Left ventricle myocardium inferior (tissue), 1 donor: Measurements from ENCODE around the gene TIMD4. TPM values are rescaled to one million over a fixed set of nuclear protein-coding genes. Genes with fewer than 3 reads are reported as not detected.

Source experiments
- DNase-seq: peaks from one replicate; pipeline ENCODE4 v3.0.0-alpha.2; 2020
- H3K27ac ChIP-seq: fragments of 200-600 bp; replicated peaks from 2 replicates; pipeline ENCODE4 v1.8.0; 2021
- H3K27me3 ChIP-seq: fragments of 200-600 bp; 2 replicates; pipeline ENCODE4 v1.8.0; 2021; ENCODE audit warnings: low read depth
- H3K36me3 ChIP-seq: fragments of 200-600 bp; 2 replicates; pipeline ENCODE4 v1.8.0; 2021
- H3K4me1 ChIP-seq: fragments of 200-600 bp; 2 replicates; pipeline ENCODE4 v1.8.0; 2021
- H3K4me3 ChIP-seq: fragments of 200-600 bp; 2 replicates; pipeline ENCODE4 v1.8.0; 2021; ENCODE audit warnings: mild to moderate bottlenecking, moderate library complexity
- H3K9me3 ChIP-seq: fragments of 200-600 bp; replicated peaks from 2 replicates; pipeline ENCODE4 v1.8.0; 2021
- intact Hi-C: fragments of 100-400 bp; cut with micrococcal nuclease; formaldehyde crosslinking; loops from one replicate; pipeline ENCODE4 v1.11.0; 2022
- total RNA-seq: library from RNA; stranded (reverse); fragmentation: NEBNext Ultra II Directional; extraction: Animal tissue kit (Norgen Biotek cat#: 25700); gene quantifications from one replicate; pipeline ENCODE4 v1.2.1, GENCODE V29; 2021
- TF ChIP-seq, protein P1 (sequence below): fragments of 200-600 bp; IDR thresholded peaks from 2 replicates; pipeline ENCODE4 v1.8.0; 2021; ENCODE audit warnings: antibody characterized with exemption, mild to moderate bottlenecking, borderline replicate concordance
- donor health status: DM: no; HTN: yes; CAD: no; lungs with severe emphysema.

TIMD4 gene
- total RNA-seq, 1 donor from 2014 or later: not detected

GRCh38 chr5:156879665-156880285, 83.3 kb downstream of the TIMD4 start:
- TF ChIP-seq, protein P1, sequence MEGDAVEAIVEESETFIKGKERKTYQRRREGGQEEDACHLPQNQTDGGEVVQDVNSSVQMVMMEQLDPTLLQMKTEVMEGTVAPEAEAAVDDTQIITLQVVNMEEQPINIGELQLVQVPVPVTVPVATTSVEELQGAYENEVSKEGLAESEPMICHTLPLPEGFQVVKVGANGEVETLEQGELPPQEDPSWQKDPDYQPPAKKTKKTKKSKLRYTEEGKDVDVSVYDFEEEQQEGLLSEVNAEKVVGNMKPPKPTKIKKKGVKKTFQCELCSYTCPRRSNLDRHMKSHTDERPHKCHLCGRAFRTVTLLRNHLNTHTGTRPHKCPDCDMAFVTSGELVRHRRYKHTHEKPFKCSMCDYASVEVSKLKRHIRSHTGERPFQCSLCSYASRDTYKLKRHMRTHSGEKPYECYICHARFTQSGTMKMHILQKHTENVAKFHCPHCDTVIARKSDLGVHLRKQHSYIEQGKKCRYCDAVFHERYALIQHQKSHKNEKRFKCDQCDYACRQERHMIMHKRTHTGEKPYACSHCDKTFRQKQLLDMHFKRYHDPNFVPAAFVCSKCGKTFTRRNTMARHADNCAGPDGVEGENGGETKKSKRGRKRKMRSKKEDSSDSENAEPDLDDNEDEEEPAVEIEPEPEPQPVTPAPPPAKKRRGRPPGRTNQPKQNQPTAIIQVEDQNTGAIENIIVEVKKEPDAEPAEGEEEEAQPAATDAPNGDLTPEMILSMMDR: no peak
- no peak for DNase-seq
- peaks cover 9% of the 10 kb centered on the region for H3K27me3 ChIP-seq
- H3K27ac ChIP-seq: no peak overlapping the region
- H3K36me3 ChIP-seq: no peaks in the 10 kb centered on the region
- intact Hi-C loops: no loop called here
- H3K4me1 ChIP-seq: no peaks in the 10 kb centered on the region
- H3K4me3 ChIP-seq: no peak overlapping the region
- H3K9me3 ChIP-seq: no peaks in the 10 kb centered on the region

DNA sequence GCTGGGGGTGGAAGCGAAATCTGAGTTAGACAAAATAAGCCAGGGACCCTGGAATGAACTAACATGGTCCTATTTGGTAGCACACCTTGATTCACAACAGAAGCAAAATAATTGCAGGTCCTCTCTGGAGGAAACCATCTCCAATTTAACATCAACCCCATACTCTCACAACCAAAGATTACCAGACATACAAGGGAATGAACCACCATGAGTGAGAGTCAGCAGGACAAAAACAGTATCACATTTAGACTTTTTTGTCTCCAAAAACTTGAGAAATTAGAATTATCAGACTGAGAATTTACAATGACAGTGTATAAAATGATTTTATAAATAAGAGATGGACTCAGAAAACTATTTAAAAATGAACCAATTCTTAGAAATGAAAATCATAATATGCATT, 91.8 kb downstream of the TIMD4 start:
- TF ChIP-seq, protein P1: no peak
- no peaks in the 10 kb centered on the region for H3K36me3 ChIP-seq
- peaks cover 31% of the 10 kb centered on the region for H3K9me3 ChIP-seq
- DNase-seq: no peak
- intact Hi-C loops: no loop called here
- no peak overlapping the region for H3K4me3 ChIP-seq
- H3K4me1 ChIP-seq: no peaks in the 10 kb centered on the region
- no peak overlapping the region for H3K27ac ChIP-seq
- H3K27me3 ChIP-seq: no peaks in the 10 kb centered on the region

DNA sequence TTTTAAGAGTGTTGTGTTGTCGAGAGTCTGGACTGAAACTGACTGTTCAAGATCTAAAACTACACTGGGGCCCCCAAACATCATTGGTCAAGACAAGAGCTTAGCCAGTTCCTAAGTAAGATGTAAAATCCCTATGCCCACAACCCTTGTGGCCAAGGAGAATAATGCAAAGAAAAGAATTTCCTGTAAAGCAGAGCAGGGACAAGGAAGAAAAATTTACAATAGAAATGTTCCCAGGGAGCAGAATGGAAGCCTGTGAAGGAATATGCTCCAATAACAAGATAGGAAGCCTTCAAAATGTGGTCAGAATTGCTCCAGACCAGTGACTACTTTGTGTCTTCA, 92.6 kb downstream of the TIMD4 start:
- intact Hi-C loops: no loop called here

More for the DNA sequence above, 92.6 kb downstream of the TIMD4 start:
- Histone ChIP-seq H3K27ac (no peak overlapping the region), H3K4me1 (no peaks in the 10 kb centered on the region), H3K27me3 (no peaks in the 10 kb centered on the region), H3K9me3 (peaks cover 31% of the 10 kb centered on the region), H3K36me3 (no peaks in the 10 kb centered on the region), H3K4me3 (no peak overlapping the region)
- TF ChIP-seq, protein P1: no peak
- no peak for DNase-seq

Other genes starting within 250 kb of the TIMD4 start
- gene PPP1R2B, start 112.9 kb downstream of the TIMD4 start, total RNA-seq: not detected
- not detected for gene HAVCR1, start 95.9 kb upstream of the TIMD4 start, total RNA-seq
- 3.1 TPM for gene HAVCR2, start 145.8 kb upstream of the TIMD4 start, total RNA-seq
- gene MED7, start 179.6 kb upstream of the TIMD4 start, total RNA-seq: 10.3 TPM
- gene GARIN3, start 203.0 kb upstream of the TIMD4 start, total RNA-seq: not detected
- 0.36 TPM for gene ITK, start 217.6 kb upstream of the TIMD4 start, total RNA-seq